Measurements from ENCODE around the gene NFX1. TPM values are rescaled to one million over a fixed set of nuclear protein-coding genes. Genes with fewer than 3 reads are reported as not detected.

The NFX1 gene
- total and polyA plus RNA-seq, 2 experiments from 2014 or later = 18.5 to 19.5 TPM

DNA sequence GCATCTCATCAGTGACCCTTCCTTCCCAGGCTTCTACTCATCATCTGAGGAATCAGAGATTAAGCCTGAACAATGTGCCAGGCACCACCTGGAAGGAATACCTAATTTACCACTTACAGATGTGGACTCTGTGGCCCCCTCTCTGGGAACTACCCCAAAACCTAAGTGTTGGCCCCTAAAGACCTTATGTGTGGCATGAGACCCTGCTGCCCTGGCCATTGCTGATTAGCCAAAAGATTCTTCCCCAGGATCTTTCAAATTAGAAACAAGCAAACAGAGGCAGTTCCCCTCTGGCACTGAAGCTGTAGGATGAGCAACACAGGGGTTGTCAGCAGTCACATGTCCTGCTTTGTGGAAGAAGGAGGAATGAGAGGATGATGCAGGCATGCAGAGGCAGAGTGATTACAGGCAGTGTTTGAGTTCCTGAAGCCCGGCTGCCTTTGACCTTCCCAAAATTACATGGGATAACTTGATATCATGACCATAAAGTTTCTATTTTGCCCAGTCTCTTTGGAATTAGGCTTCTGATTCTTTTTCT, 39.8 kb upstream of the NFX1 start:
- Histone ChIP-seq H3K9me2 (replicated peaks; ENCODE audit: insufficient read depth) (no peaks in the 10 kb centered on the region), H3K27me3 (no peaks in the 10 kb centered on the region), H4K20me1 (ENCODE audit: insufficient read depth, poor library complexity, severe bottlenecking) (no peaks in the 10 kb centered on the region), H3K9me3 (ENCODE audit: low read depth) (no peaks in the 10 kb centered on the region), H3K27ac (no peak overlapping the region), H3K4me2 (no peak overlapping the region), H2AFZ (no peak overlapping the region), H3K36me3 (replicated peaks; ENCODE audit: insufficient read depth, low read depth) (no peaks in the 10 kb centered on the region), H3K4me1 (ENCODE audit: insufficient read depth) (peaks cover 6% of the 10 kb centered on the region), H3K79me2 (no peaks in the 10 kb centered on the region), H3K4me3 (no peak overlapping the region)
- no peak for DNase-seq (ENCODE audit: low spot score)
- no peak for TF ChIP-seq EZH2phosphoT487 (IDR thresholded peaks at IDR 0.05; ENCODE audit: low read depth, severe bottlenecking, unreplicated experiment)
- no peak for TF ChIP-seq EZH2 (IDR thresholded peaks at IDR 0.05; ENCODE audit: borderline replicate concordance)
- TF ChIP-seq, protein P1, sequence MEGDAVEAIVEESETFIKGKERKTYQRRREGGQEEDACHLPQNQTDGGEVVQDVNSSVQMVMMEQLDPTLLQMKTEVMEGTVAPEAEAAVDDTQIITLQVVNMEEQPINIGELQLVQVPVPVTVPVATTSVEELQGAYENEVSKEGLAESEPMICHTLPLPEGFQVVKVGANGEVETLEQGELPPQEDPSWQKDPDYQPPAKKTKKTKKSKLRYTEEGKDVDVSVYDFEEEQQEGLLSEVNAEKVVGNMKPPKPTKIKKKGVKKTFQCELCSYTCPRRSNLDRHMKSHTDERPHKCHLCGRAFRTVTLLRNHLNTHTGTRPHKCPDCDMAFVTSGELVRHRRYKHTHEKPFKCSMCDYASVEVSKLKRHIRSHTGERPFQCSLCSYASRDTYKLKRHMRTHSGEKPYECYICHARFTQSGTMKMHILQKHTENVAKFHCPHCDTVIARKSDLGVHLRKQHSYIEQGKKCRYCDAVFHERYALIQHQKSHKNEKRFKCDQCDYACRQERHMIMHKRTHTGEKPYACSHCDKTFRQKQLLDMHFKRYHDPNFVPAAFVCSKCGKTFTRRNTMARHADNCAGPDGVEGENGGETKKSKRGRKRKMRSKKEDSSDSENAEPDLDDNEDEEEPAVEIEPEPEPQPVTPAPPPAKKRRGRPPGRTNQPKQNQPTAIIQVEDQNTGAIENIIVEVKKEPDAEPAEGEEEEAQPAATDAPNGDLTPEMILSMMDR (IDR thresholded peaks at IDR 0.05; ENCODE audit: poor library complexity) = no peak
- 63% methylated on average over 1 of the region's 1 CpG for WGBS (ENCODE audit: low lambda C conversion rate, missing lambda C conversion rate)

DNA sequence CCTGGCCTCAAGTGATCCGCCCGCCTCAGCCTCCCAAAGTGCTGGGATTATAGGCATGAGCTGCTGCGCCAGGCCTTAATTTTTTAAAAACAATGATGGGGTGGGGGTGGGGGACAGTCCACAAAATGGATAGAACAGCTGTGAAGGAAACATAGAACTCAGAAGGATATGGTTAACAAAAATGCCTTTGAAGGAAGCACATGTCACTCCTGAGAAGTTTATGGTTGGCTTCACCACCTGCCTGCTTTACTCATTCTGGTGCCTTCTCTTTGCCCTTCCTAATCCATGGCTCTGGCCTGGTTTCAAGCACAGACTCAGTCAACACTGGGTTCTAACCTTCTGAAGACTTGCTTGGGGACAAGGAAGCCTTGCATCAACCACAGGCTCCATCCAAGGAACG, 36.1 kb upstream of the NFX1 start:
- H3K9me2 ChIP-seq (replicated peaks; ENCODE audit: insufficient read depth) = no peaks in the 10 kb centered on the region
- no peaks in the 10 kb centered on the region for H3K79me2 ChIP-seq
- no peak for DNase-seq (ENCODE audit: low spot score)
- peaks cover 6% of the 10 kb centered on the region for H3K4me1 ChIP-seq (ENCODE audit: insufficient read depth)
- H3K4me3 ChIP-seq = no peak overlapping the region
- no peaks in the 10 kb centered on the region for H3K9me3 ChIP-seq (ENCODE audit: low read depth)
- WGBS (ENCODE audit: low lambda C conversion rate, missing lambda C conversion rate) = 99% methylated on average over 4 of the region's 4 CpGs
- no peak overlapping the region for H2AFZ ChIP-seq
- H3K27ac ChIP-seq = no peak overlapping the region
- no peaks in the 10 kb centered on the region for H3K36me3 ChIP-seq (replicated peaks; ENCODE audit: insufficient read depth, low read depth)
- no peak overlapping the region for H3K4me2 ChIP-seq
- no peaks in the 10 kb centered on the region for H4K20me1 ChIP-seq (ENCODE audit: insufficient read depth, poor library complexity, severe bottlenecking)
- no peaks in the 10 kb centered on the region for H3K27me3 ChIP-seq
- TF ChIP-seq EZH2phosphoT487 (IDR thresholded peaks at IDR 0.05; ENCODE audit: low read depth, severe bottlenecking, unreplicated experiment) = no peak
- TF ChIP-seq, protein P1 (IDR thresholded peaks at IDR 0.05; ENCODE audit: poor library complexity) = no peak
- TF ChIP-seq EZH2 (IDR thresholded peaks at IDR 0.05; ENCODE audit: borderline replicate concordance) = no peak

GRCh38 chr9:33255014-33255413, 35.3 kb upstream of the NFX1 start:
- H3K79me2 ChIP-seq = no peaks in the 10 kb centered on the region
- DNase-seq (ENCODE audit: low spot score) = no peak
- no peak overlapping the region for H3K4me3 ChIP-seq
- H3K27me3 ChIP-seq = no peaks in the 10 kb centered on the region
- 94% methylated on average over 8 of the region's 8 CpGs for WGBS (ENCODE audit: low lambda C conversion rate, missing lambda C conversion rate)
- H3K4me2 ChIP-seq = no peak overlapping the region
- no peak for TF ChIP-seq EZH2phosphoT487 (IDR thresholded peaks at IDR 0.05; ENCODE audit: low read depth, severe bottlenecking, unreplicated experiment)
- TF ChIP-seq, protein P1 (IDR thresholded peaks at IDR 0.05; ENCODE audit: poor library complexity) = no peak
- TF ChIP-seq EZH2 (IDR thresholded peaks at IDR 0.05; ENCODE audit: borderline replicate concordance) = no peak
- H2AFZ ChIP-seq = no peak overlapping the region
- H4K20me1 ChIP-seq (ENCODE audit: insufficient read depth, poor library complexity, severe bottlenecking) = no peaks in the 10 kb centered on the region
- peaks cover 6% of the 10 kb centered on the region for H3K4me1 ChIP-seq (ENCODE audit: insufficient read depth)
- H3K9me3 ChIP-seq (ENCODE audit: low read depth) = no peaks in the 10 kb centered on the region
- no peaks in the 10 kb centered on the region for H3K9me2 ChIP-seq (replicated peaks; ENCODE audit: insufficient read depth)
- H3K27ac ChIP-seq = no peak overlapping the region
- no peaks in the 10 kb centered on the region for H3K36me3 ChIP-seq (replicated peaks; ENCODE audit: insufficient read depth, low read depth)

Data from hepatocyte (in vitro differentiated cells).